ENCODE results near the gene ZNF780A.
"Not testable (repeated sequence)": the region's sequence is repeated elsewhere in the genome, so short reads cannot be mapped to it uniquely, and the experiment has no call there.

ZNF780A gene

DNA sequence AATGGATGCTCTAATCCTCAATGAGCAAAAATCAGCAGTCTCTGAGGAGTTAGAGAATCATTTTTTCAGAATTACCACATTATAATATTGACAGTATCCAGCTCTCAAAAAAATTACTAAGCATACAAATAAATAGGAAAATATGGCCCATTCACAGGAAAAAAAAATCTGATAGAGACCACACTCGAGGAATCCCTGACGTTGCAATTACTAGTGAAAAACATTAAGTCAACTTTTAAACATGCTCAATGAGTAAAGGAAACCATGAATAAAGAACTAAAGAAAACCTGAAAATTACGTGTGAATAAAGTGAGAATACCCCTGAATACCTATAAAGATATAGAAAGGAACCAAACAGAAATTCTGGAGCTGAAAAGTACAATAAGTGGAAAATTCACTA lies 38.7 kb upstream of the ZNF780A start:
- Histone ChIP-seq H3K9me3 (ENCODE audit: insufficient read depth, low read depth, low read length) (0 out of 2 replicates have a peak, but pooled peaks cover 3% of the 10 kb centered on the region), H2AFZ (ENCODE audit: low read length) (no peak overlapping the region), H3F3A (ENCODE audit: low read depth) (no peaks in the 10 kb centered on the region), H3K36me3 (ENCODE audit: insufficient read depth, low read length) (no peaks in the 10 kb centered on the region), H3K9ac (ENCODE audit: low read depth, low read length, poor library complexity, severe bottlenecking) (no peak overlapping the region), H4K20me1 (ENCODE audit: insufficient read depth, low read length, poor library complexity, severe bottlenecking) (no peaks in the 10 kb centered on the region), H3K27me3 (ENCODE audit: insufficient read depth, low read length, poor library complexity, severe bottlenecking) (peaks cover 7% of the 10 kb centered on the region), H3K4me2 (ENCODE audit: low read depth, low read length, poor library complexity, severe bottlenecking) (no peak overlapping the region), H3K4me1 (ENCODE audit: insufficient read depth, low read length, poor library complexity, severe bottlenecking) (no peaks in the 10 kb centered on the region), H3K79me2 (ENCODE audit: insufficient read depth, low read length) (no peaks in the 10 kb centered on the region), H3K9me2 (replicated peaks; ENCODE audit: low read depth, low read length) (no peaks in the 10 kb centered on the region), H3K4me3 (ENCODE audit: low read length, poor library complexity, severe bottlenecking) (no peak overlapping the region)
- no peak for TF ChIP-seq EZH2phosphoT487 (IDR thresholded peaks at IDR 0.05; ENCODE audit: borderline replicate concordance)
- TF ChIP-seq, protein P1, sequence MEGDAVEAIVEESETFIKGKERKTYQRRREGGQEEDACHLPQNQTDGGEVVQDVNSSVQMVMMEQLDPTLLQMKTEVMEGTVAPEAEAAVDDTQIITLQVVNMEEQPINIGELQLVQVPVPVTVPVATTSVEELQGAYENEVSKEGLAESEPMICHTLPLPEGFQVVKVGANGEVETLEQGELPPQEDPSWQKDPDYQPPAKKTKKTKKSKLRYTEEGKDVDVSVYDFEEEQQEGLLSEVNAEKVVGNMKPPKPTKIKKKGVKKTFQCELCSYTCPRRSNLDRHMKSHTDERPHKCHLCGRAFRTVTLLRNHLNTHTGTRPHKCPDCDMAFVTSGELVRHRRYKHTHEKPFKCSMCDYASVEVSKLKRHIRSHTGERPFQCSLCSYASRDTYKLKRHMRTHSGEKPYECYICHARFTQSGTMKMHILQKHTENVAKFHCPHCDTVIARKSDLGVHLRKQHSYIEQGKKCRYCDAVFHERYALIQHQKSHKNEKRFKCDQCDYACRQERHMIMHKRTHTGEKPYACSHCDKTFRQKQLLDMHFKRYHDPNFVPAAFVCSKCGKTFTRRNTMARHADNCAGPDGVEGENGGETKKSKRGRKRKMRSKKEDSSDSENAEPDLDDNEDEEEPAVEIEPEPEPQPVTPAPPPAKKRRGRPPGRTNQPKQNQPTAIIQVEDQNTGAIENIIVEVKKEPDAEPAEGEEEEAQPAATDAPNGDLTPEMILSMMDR (conservative IDR thresholded peaks at IDR 0.05; ENCODE audit: low read length): no peak

DNA sequence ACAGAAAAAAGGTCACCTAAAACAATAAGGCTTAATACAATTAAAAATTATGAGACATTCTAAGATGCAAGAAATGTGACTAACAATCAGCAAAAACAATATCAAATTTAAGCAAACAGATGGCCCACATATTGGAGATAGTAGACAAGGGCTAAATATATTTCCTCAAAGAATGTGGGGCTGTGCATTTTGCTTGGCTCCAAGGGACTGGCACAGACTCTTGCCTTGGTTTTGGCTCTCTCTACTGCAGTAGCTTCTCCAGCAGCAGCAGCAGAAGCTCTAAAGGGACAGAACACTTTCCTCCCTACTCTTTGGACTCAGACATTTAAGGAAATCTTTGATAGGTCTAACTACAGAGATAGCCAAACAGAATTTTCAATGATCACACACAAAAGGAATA lies 38.2 kb upstream of the ZNF780A start:
- Histone ChIP-seq H3K9me3 (ENCODE audit: insufficient read depth, low read depth, low read length) (0 out of 2 replicates have a peak, but pooled peaks cover 3% of the 10 kb centered on the region), H3F3A (ENCODE audit: low read depth) (no peaks in the 10 kb centered on the region), H4K20me1 (ENCODE audit: insufficient read depth, low read length, poor library complexity, severe bottlenecking) (no peaks in the 10 kb centered on the region), H3K4me3 (ENCODE audit: low read length, poor library complexity, severe bottlenecking) (no peak overlapping the region), H2AFZ (ENCODE audit: low read length) (no peak overlapping the region), H3K27me3 (ENCODE audit: insufficient read depth, low read length, poor library complexity, severe bottlenecking) (peaks cover 7% of the 10 kb centered on the region), H3K4me1 (ENCODE audit: insufficient read depth, low read length, poor library complexity, severe bottlenecking) (no peaks in the 10 kb centered on the region), H3K36me3 (ENCODE audit: insufficient read depth, low read length) (no peaks in the 10 kb centered on the region), H3K79me2 (ENCODE audit: insufficient read depth, low read length) (no peaks in the 10 kb centered on the region), H3K4me2 (ENCODE audit: low read depth, low read length, poor library complexity, severe bottlenecking) (no peak overlapping the region), H3K9me2 (replicated peaks; ENCODE audit: low read depth, low read length) (no peaks in the 10 kb centered on the region), H3K9ac (ENCODE audit: low read depth, low read length, poor library complexity, severe bottlenecking) (no peak overlapping the region)
- no peak for TF ChIP-seq EZH2phosphoT487 (IDR thresholded peaks at IDR 0.05; ENCODE audit: borderline replicate concordance)

DNA sequence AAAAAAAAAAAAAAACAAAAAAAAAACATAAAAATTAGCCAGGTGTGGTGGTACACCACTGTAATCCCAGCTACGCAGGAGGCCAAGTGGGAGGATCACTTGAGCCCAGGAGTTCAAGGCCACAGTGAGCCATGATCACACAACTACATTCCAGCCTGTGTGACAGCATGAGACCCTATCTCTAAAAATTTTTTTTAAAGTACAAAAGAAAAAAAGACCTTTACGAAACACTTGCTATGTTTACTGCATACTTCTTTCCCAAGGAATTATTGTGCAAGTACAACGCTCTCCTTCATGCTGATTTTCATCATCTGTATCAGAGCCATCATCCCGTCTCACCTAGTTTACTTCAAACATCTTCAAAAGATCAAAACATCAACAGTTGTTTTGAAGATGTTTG lies 28.6 kb upstream of the ZNF780A start:
- TF ChIP-seq, protein P1 (conservative IDR thresholded peaks at IDR 0.05; ENCODE audit: low read length): no peak
- no peak for TF ChIP-seq EZH2phosphoT487 (IDR thresholded peaks at IDR 0.05; ENCODE audit: borderline replicate concordance)
- H3F3A ChIP-seq (ENCODE audit: low read depth): no peaks in the 10 kb centered on the region
- no peaks in the 10 kb centered on the region for H3K27me3 ChIP-seq (ENCODE audit: insufficient read depth, low read length, poor library complexity, severe bottlenecking)
- no peaks in the 10 kb centered on the region for H3K36me3 ChIP-seq (ENCODE audit: insufficient read depth, low read length)
- no peaks in the 10 kb centered on the region for H3K9me2 ChIP-seq (replicated peaks; ENCODE audit: low read depth, low read length)
- H3K9ac ChIP-seq (ENCODE audit: low read depth, low read length, poor library complexity, severe bottlenecking): no peak overlapping the region
- H3K4me1 ChIP-seq (ENCODE audit: insufficient read depth, low read length, poor library complexity, severe bottlenecking): no peaks in the 10 kb centered on the region
- no peak overlapping the region for H3K4me2 ChIP-seq (ENCODE audit: low read depth, low read length, poor library complexity, severe bottlenecking)
- H3K9me3 ChIP-seq (ENCODE audit: insufficient read depth, low read depth, low read length): no peaks in the 10 kb centered on the region
- no peak overlapping the region for H3K4me3 ChIP-seq (ENCODE audit: low read length, poor library complexity, severe bottlenecking)
- no peak overlapping the region for H2AFZ ChIP-seq (ENCODE audit: low read length)
- H3K79me2 ChIP-seq (ENCODE audit: insufficient read depth, low read length): no peaks in the 10 kb centered on the region
- no peaks in the 10 kb centered on the region for H4K20me1 ChIP-seq (ENCODE audit: insufficient read depth, low read length, poor library complexity, severe bottlenecking)

DNA sequence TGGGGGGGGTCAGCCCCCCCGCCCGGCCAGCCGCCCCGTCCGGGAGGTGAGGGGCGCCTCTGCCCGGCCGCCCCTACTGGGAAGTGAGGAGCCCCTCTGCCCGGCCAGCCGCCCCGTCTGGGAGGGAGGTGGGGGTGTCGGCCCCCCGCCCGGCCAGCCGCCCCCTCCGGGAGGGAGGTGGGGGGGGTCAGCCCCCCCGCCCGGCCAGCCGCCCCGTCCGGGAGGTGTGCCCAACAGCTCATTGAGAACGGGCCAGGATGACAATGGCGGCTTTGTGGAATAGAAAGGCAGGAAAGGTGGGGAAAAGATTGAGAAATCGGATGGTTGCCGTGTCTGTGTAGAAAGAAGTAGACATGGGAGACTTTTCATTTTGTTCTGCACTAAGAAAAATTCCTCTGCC lies 27.9 kb upstream of the ZNF780A start:
- H3K79me2 ChIP-seq (ENCODE audit: insufficient read depth, low read length); H3K9me2 ChIP-seq (replicated peaks; ENCODE audit: low read depth, low read length); H3K9ac ChIP-seq (ENCODE audit: low read depth, low read length, poor library complexity, severe bottlenecking); H2AFZ ChIP-seq (ENCODE audit: low read length); H3K4me1 ChIP-seq (ENCODE audit: insufficient read depth, low read length, poor library complexity, severe bottlenecking); H3K27me3 ChIP-seq (ENCODE audit: insufficient read depth, low read length, poor library complexity, severe bottlenecking); H3F3A ChIP-seq (ENCODE audit: low read depth); H3K4me3 ChIP-seq (ENCODE audit: low read length, poor library complexity, severe bottlenecking); H3K4me2 ChIP-seq (ENCODE audit: low read depth, low read length, poor library complexity, severe bottlenecking); H3K9me3 ChIP-seq (ENCODE audit: insufficient read depth, low read depth, low read length); H3K36me3 ChIP-seq (ENCODE audit: insufficient read depth, low read length); H4K20me1 ChIP-seq (ENCODE audit: insufficient read depth, low read length, poor library complexity, severe bottlenecking): not testable (repeated sequence)

Measured in Loucy (cell line).